Measurements from ENCODE around the gene KRT80.

KRT80 gene

GRCh38 chr12:52197371-52198231, 5.8 kb upstream of the KRT80 start:
- DNase-seq: no peak

DNA sequence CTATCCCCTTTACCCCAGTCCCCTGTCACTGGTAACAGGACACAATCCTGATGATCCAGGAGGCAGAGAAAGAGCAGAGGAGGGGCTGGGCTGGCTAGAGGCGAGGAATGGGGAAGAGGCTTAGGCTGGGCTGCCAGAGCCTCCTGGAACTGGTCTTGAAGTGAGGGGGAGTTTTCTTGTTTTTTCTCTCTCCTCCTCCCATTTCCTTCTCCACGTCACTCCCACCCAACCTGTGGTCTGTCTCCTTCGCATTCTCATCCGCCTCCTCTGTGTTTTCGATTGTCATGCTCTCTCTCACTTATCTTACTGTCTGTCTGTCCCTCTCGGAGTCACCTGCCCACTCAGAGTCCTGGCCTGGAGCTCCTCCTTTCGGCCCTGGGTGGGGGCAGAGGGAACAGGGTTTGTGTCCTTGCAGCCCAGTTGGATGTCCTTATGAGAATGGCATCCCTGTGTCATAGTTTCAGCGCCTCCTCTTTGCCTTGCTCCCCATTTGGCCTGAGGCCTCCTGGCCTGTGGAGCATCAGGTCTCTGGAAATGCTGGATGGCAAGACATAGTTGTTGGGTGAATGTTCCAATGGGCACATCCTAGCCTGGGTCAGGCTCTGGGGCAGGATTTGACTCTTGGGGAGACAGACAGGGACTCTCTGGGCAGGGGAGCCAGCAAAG, 3.4 kb upstream of the KRT80 start:
- DNase-seq: no peak

- DNase-seq: no peak
These were observed 2.2 kb upstream of the KRT80 start for GRCh38 chr12:52193991-52194390.

GRCh38 chr12:52193532-52193931, 1.7 kb upstream of the KRT80 start:
- no peak for DNase-seq

GRCh38 chr12:52190860-52191729, 719 bp downstream of the KRT80 start:
- no peak for DNase-seq

DNA sequence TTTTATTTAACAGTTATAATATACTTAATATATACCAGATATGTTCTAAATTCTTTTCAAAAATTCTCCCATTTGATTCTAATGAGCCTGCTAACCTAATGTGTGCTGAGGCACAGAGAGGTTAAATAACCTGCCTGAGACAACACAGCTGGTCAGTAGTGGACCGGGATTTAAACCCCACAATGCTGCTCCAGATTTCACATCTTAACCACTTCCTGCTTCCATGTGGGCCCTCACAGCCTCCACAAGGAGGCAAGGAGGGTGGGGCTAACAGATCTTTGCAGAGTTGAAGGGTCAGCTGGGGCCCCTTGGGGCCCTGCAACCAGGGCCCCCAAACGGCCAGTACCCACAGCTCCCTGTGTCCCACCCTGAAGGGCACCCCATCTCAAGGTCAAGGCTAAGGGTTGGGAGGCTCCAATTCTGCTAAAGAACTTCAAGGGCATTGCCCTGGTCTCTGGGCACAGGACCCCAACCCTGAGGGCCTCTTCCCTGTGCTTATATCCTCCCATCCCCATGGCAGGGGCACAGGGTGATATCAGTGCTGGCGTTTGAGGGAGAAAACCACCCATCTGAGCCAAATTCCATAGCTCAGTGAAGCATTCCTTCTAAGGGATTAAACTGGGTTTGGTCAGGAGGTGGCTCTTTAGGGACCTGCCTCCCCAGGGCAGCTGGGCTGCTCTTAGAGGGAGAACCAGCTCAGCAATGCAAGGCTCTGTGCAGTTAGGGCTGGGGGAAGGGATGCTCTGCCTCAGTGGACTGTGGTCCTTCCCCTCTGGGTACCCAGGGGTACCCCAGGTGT, 2.2 kb downstream of the KRT80 start:
- DNase-seq: no peak

DNA sequence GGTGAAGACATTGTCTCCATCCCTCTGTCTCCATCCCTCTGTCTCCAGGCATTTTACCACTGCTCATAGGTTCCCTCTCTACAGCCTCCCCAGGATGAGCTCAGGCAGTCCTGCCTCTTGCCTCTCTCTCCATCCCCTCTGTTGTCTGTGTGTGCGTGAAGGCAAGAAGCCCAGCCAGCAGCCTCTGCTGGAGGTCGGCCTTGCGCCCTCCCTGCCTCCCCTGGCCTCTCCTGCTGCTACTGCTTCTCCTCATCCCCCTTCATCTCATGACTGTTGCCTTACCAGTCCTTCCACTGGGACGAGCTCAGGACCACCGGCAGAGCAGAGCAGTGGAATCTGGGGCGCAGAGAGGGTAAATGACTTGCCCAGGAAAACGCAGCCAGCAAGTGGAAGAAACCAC, 3.2 kb downstream of the KRT80 start:
- no peak for DNase-seq

DNA sequence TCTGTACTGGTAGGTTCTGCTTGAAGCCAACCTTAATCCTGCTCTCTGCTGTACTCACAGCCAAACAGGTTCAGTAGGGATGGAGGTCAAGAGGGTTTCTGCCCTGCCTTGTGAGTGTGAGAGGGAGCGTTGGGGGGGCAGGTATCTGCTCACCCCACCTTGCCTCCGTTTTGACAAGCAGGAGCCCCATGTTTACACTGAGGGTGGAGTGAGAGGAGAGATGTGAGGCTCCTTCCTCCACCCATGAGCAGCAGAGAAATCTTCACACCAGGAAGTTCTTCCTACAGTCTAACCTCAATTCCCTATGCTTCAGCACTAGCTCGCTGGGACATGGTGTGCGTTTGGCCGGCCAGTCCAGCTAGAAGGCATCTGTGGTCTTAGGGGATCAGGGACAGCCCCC, 4.2 kb downstream of the KRT80 start:
- no peak for DNase-seq

- no peak for DNase-seq
These were observed 4.6 kb downstream of the KRT80 start for GRCh38 chr12:52187206-52187605.

- no peak for DNase-seq
These were observed 5.5 kb downstream of the KRT80 start for GRCh38 chr12:52186118-52186840.

- DNase-seq: no peak
These were observed 6.3 kb downstream of the KRT80 start for GRCh38 chr12:52185400-52185967.

- no peak for DNase-seq
These were observed 7.0 kb downstream of the KRT80 start for GRCh38 chr12:52184813-52185212.

- DNase-seq: no peak
These were observed 7.8 kb downstream of the KRT80 start for GRCh38 chr12:52183971-52184370.

DNA sequence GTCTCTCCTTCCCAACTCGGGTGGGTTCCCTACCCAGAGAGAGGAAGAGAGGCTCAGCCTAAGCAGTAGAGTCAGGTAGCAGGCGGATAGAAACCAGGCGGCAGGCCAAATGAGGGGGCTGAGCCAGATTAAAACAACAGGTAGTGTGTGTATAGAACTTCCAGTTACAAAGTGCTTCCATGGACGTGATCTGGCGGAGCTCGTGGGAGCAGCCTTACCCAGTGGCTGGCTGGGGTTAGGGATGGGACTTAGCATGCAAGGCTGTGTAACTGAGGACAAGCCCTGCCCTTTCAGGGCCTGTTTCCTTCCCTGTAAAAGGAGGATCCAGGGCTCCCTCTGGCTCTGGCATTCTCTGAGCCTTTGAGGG, 8.3 kb downstream of the KRT80 start:
- no peak for DNase-seq

GRCh38 chr12:52182898-52183543, 8.8 kb downstream of the KRT80 start:
- DNase-seq: no peak

DNA sequence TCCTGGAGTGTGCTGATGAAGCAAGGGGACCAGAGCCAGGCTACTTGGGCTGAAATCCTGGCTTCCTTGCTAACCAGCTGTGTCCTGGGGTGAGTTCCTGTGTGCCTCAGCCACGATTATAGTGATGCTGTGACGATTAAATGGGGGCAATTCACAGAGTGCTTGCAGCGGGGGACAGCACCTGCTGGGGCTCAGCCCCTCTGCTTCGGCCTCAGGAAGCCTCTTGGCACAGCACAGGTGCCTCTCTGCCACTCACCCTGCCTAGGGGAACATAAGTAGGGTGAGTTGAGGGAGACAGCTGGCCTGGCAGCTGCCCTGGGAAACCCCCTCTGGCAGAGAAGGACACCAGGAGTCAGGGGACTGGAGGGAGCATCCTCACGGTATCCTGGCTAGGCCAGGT, 9.4 kb downstream of the KRT80 start:
- no peak for DNase-seq

DNA sequence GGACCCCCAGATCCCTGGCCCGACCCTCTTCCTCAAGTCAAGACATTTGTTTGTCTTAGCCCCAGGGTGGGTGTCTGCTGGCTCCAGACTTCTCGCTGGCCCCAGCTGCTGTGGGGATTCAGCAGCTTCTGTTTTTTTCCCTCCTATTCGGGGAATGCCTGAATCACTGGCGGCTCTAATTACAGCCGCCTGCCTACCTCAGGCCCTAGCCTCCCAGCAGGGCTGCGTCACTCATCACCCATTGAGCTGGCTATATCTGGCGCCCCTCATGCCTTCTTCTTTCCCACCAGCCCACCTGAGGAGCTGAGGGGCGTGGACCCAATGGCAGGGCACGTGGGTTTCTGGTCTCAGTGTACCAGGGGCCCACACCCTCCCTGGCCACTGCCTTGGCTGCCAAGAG, 10.1 kb downstream of the KRT80 start:
- DNase-seq: no peak

- DNase-seq: no peak
These were observed 10.7 kb downstream of the KRT80 start for GRCh38 chr12:52180971-52181628.

DNA sequence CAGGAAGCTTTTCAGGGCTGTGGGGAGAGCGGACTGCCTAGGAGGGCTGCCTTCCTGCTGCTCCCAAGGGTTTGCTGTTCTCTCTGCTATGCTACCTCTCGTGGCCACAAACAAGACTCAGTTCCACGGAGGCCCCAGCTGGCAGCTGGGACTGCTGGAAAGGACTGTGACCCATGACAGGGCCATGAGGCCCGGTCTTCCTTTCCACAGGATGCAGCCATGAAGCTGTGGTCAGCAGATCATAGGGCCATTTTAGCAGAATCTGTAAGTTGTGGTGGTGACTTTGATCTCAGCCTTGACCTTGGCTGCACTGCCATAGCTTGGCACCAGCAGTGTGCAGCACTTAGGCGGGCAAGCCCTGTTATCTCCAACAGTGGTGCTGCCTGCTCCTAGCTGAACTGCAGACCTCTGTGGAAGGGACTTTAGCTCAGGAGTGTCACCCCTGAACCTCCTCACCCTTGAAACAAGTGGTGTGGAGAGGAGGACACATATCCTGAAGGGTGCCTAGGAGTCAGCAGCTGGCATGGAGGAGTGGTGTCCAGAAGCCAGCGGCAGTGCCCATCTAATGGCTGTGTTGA, 12.3 kb downstream of the KRT80 start:
- DNase-seq: no peak

DNA sequence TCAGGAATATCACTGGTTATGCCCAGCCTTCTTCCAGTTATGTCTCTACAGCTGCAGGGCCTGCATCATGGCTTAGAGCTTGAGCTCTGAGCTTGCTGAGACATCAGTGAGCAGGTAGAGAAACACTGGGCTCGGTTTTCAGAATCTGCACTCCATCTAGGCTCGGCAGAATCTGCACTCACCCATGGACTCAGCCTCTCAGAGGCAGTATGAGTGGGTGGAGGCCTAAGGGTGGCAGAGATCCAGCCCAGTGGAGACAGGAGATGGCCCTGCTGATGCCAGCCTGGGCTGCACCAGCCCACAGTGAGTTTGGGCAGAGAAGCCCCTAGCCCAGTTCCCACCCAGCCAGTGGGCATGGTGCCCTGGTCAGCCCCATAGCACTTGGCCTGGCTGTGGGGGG, 12.8 kb downstream of the KRT80 start:
- DNase-seq: no peak
